SH-SY5Y (cell line): Measurements from ENCODE around the gene CBL.

ENCODE experiments used
- GATA2 ChIP-seq: IDR thresholded peaks from 2 replicates; pipeline ENCODE4 v1.6.1; 2011; ENCODE audit warnings: mild to moderate bottlenecking, low read depth, low read length
- GATA3 ChIP-seq: IDR thresholded peaks from 2 replicates; pipeline ENCODE4 v1.6.1; 2011; ENCODE audit warnings: low read depth, mild to moderate bottlenecking, low read length, moderate library complexity

DNA sequence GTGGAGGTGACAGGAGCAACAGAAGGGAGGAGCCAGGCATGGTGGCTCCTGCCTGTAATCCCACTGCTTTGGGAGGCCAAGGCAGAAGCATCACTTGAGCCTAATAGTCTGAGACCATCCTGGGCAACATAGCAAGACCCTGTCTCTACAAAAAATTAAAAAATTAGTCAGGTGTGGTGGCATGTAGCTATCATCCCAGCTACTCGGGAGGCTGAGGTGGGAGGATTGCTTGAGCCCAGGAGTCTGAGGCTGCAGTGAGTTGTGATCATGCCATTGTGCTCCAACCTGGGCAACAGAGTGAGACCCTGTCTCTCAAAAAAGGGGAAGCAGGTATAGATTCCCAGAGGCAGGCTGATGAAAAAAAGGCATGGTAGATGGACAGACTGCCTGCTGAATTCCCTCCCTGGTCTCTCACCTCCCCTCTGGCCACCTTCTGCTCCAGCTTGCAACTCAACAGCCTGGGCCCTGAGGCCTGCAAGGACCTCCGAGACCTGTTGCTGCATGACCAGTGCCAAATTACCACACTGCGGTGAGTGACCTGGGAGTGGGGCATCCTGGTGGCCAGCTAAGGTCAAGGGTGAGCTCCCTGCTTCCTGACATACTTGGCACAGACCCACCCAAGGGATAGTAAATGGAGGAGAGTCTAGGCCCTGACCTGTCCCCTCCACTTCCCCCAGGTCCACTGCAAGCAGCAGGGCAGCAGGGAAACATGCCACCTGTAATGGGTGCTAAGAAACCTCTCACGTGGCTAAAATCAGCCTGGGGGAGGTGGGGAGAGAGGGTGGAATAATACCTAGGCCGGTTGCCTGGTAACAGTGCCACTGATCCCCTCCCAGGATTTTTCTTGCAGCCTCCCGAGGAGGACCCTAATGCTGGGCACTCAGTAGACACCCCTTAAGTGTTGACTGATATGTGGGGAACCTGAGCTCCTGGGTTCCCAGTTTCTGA lies 25.1 kb upstream of the CBL start:
- no peak for TF ChIP-seq GATA2
- no peak for TF ChIP-seq GATA3
